ENCODE measurements around the gene MTF2.

MTF2 gene

GRCh38 chr1:93107395-93107794 lies 28.3 kb downstream of the MTF2 start:
- Histone ChIP-seq H3K4me3 (ENCODE audit: low read length) (no peak overlapping the region), H3K27ac (ENCODE audit: low read length) (no peak overlapping the region), H3K4me1 (ENCODE audit: low read length) (no peaks in the 10 kb centered on the region), H2AFZ (ENCODE audit: low read depth, low read length) (no peak overlapping the region), H3K27me3 (ENCODE audit: low read depth, low read length) (no peaks in the 10 kb centered on the region), H4K20me1 (ENCODE audit: insufficient read depth, low read length) (peaks cover 34% of the 10 kb centered on the region), H3K36me3 (replicated peaks; ENCODE audit: low read depth, low read length) (peaks cover 30% of the 10 kb centered on the region), H3K9me3 (ENCODE audit: insufficient read depth, low read length) (no peaks in the 10 kb centered on the region), H3K4me2 (ENCODE audit: low read length) (no peak overlapping the region), H3K9ac (ENCODE audit: low read length) (no peak overlapping the region), H3K79me2 (ENCODE audit: low read length) (peaks cover 94% of the 10 kb centered on the region)
- no peak for TF ChIP-seq EZH2phosphoT487 (IDR thresholded peaks at IDR 0.05; ENCODE audit: low read depth)
- TF ChIP-seq CTCF (IDR thresholded peaks at IDR 0.05; ENCODE audit: low read depth, low read length) = no peak

GRCh38 chr1:93108335-93108734 lies 29.3 kb downstream of the MTF2 start:
- Histone ChIP-seq H3K4me1 (ENCODE audit: low read length) (no peaks in the 10 kb centered on the region), H3K4me2 (ENCODE audit: low read length) (no peak overlapping the region), H3K27me3 (ENCODE audit: low read depth, low read length) (no peaks in the 10 kb centered on the region), H3K9ac (ENCODE audit: low read length) (no peak overlapping the region), H2AFZ (ENCODE audit: low read depth, low read length) (no peak overlapping the region), H3K36me3 (replicated peaks; ENCODE audit: low read depth, low read length) (peaks cover 30% of the 10 kb centered on the region), H3K79me2 (ENCODE audit: low read length) (peaks cover 94% of the 10 kb centered on the region), H3K9me3 (ENCODE audit: insufficient read depth, low read length) (no peaks in the 10 kb centered on the region), H3K27ac (ENCODE audit: low read length) (no peak overlapping the region), H4K20me1 (ENCODE audit: insufficient read depth, low read length) (peaks cover 30% of the 10 kb centered on the region), H3K4me3 (ENCODE audit: low read length) (no peak overlapping the region)
- TF ChIP-seq EZH2phosphoT487 (IDR thresholded peaks at IDR 0.05; ENCODE audit: low read depth) = no peak

- Histone ChIP-seq H3K4me2 (ENCODE audit: low read length) (no peak overlapping the region), H3K4me1 (ENCODE audit: low read length) (no peaks in the 10 kb centered on the region), H3K4me3 (ENCODE audit: low read length) (no peak overlapping the region), H4K20me1 (ENCODE audit: insufficient read depth, low read length) (peaks cover 29% of the 10 kb centered on the region), H3K79me2 (ENCODE audit: low read length) (peaks cover 90% of the 10 kb centered on the region), H2AFZ (ENCODE audit: low read depth, low read length) (no peak overlapping the region), H3K27ac (ENCODE audit: low read length) (no peak overlapping the region), H3K9me3 (ENCODE audit: insufficient read depth, low read length) (no peaks in the 10 kb centered on the region), H3K36me3 (replicated peaks; ENCODE audit: low read depth, low read length) (peaks cover 30% of the 10 kb centered on the region), H3K9ac (ENCODE audit: low read length) (no peak overlapping the region), H3K27me3 (ENCODE audit: low read depth, low read length) (no peaks in the 10 kb centered on the region)
- TF ChIP-seq CTCF (IDR thresholded peaks at IDR 0.05; ENCODE audit: low read depth, low read length) = no peak
Observed at GRCh38 chr1:93109578-93109977, 30.5 kb downstream of the MTF2 start.

- H3K27ac ChIP-seq (ENCODE audit: low read length) = no peak overlapping the region
- H4K20me1 ChIP-seq (ENCODE audit: insufficient read depth, low read length) = peaks cover 29% of the 10 kb centered on the region
- H3K4me2 ChIP-seq (ENCODE audit: low read length) = no peak overlapping the region
Observed at GRCh38 chr1:93111065-93111464, 32.0 kb downstream of the MTF2 start.

More at GRCh38 chr1:93111065-93111464, 32.0 kb downstream of the MTF2 start:
- no peak overlapping the region for H2AFZ ChIP-seq (ENCODE audit: low read depth, low read length)
- H3K9ac ChIP-seq (ENCODE audit: low read length) = no peak overlapping the region
- no peaks in the 10 kb centered on the region for H3K4me1 ChIP-seq (ENCODE audit: low read length)
- no peaks in the 10 kb centered on the region for H3K9me3 ChIP-seq (ENCODE audit: insufficient read depth, low read length)
- H3K27me3 ChIP-seq (ENCODE audit: low read depth, low read length) = no peaks in the 10 kb centered on the region
- TF ChIP-seq EZH2phosphoT487 (IDR thresholded peaks at IDR 0.05; ENCODE audit: low read depth) (no peak), CTCF (IDR thresholded peaks at IDR 0.05; ENCODE audit: low read depth, low read length) (no peak)
- no peak overlapping the region for H3K4me3 ChIP-seq (ENCODE audit: low read length)
- peaks cover 27% of the 10 kb centered on the region for H3K36me3 ChIP-seq (replicated peaks; ENCODE audit: low read depth, low read length)
- H3K79me2 ChIP-seq (ENCODE audit: low read length) = peaks cover 78% of the 10 kb centered on the region

Measured in OCI-LY3 (cell line).